ENCODE results near the gene PC. TPM values are rescaled to one million over a fixed set of nuclear protein-coding genes. Genes with fewer than 3 reads are reported as not detected.

The PC gene
- polyA plus RNA-seq, 1 donor (not counting 4 experiments of a cell fraction or from before 2014, with no cell fraction given) = 13.3 TPM

- no peak for TF ChIP-seq CTCF (optimal IDR thresholded peaks at IDR 0.05 in 1 of 3, IDR thresholded peaks at IDR 0.05 in 1 of 3, conservative IDR thresholded peaks at IDR 0.05 in 1 of 3; ENCODE audit: extremely low read depth in 1 of 3, insufficient read depth in 2 of 3, low read length in 3 of 3)
- no peak for TF ChIP-seq EZH2 (IDR thresholded peaks at IDR 0.05; ENCODE audit: low read length)
- no peaks in the 10 kb centered on the region for H4K20me1 ChIP-seq (ENCODE audit: control insufficient read depth, extremely low read depth, insufficient read depth, low read length)
- H3K9ac ChIP-seq (ENCODE audit: control insufficient read depth, extremely low read depth, insufficient read depth, low read length) = no peak overlapping the region
- no peak for DNase-seq (ENCODE audit: low read depth, low spot score)
- no peak overlapping the region for H3K4me2 ChIP-seq (ENCODE audit: control insufficient read depth, extremely low read depth, insufficient read depth, low read depth, low read length)
- no peaks in the 10 kb centered on the region for H3K9me3 ChIP-seq (ENCODE audit: control insufficient read depth, low read depth, low read length)
- H3K36me3 ChIP-seq (ENCODE audit: control insufficient read depth in 2 of 2, extremely low read depth in 1 of 2, insufficient read depth in 2 of 2, low read length in 2 of 2) = peaks cover 7 to 15% of the 10 kb centered on the region in 2 experiments
- no peak overlapping the region for H3K4me3 ChIP-seq (ENCODE audit: control insufficient read depth in 2 of 3, extremely low read depth in 1 of 3, insufficient read depth in 2 of 3, low read depth in 1 of 3, low read length in 3 of 3)
- no peak overlapping the region for H2AFZ ChIP-seq (ENCODE audit: control insufficient read depth, low read length)
- no peak overlapping the region for H3K27ac ChIP-seq (ENCODE audit: control insufficient read depth, insufficient read depth, low read length)
- dilution Hi-C loops (cut with MboI; ENCODE audit: extremely low pct_ligation_motif_present, low sequenced_read_pairs) = no loop called here
- H3K9me1 ChIP-seq (ENCODE audit: control insufficient read depth, extremely low read depth, insufficient read depth, low read length) = no peaks in the 10 kb centered on the region
- peaks cover 3% of the 10 kb centered on the region for H3K79me2 ChIP-seq (ENCODE audit: control insufficient read depth, insufficient read depth, low read length)
- H3K4me1 ChIP-seq (ENCODE audit: control insufficient read depth, extremely low read depth, insufficient read depth, low read length) = peaks cover 24% of the 10 kb centered on the region
- H3K27me3 ChIP-seq (ENCODE audit: control insufficient read depth, extremely low read depth, insufficient read depth, low read length) = no peaks in the 10 kb centered on the region
- no peak for FAIRE-seq
Measured at GRCh38 chr11:66886671-66887221, 71.4 kb downstream of the PC start.

- dilution Hi-C loops (cut with MboI; ENCODE audit: extremely low pct_ligation_motif_present, low sequenced_read_pairs) = no loop called here
- DNase-seq (ENCODE audit: low read depth, low spot score) (no peak), FAIRE-seq (no peak)
- H3K4me2 ChIP-seq (ENCODE audit: control insufficient read depth, extremely low read depth, insufficient read depth, low read depth, low read length) = no peak overlapping the region
- peaks cover 3% of the 10 kb centered on the region for H3K79me2 ChIP-seq (ENCODE audit: control insufficient read depth, insufficient read depth, low read length)
- H3K27me3 ChIP-seq (ENCODE audit: control insufficient read depth, extremely low read depth, insufficient read depth, low read length) = no peaks in the 10 kb centered on the region
- peaks cover 28% of the 10 kb centered on the region for H3K4me1 ChIP-seq (ENCODE audit: control insufficient read depth, extremely low read depth, insufficient read depth, low read length)
- peaks cover 4% of the 10 kb centered on the region for H3K9me1 ChIP-seq (ENCODE audit: control insufficient read depth, extremely low read depth, insufficient read depth, low read length)
- no peak overlapping the region for H2AFZ ChIP-seq (ENCODE audit: control insufficient read depth, low read length)
- no peak overlapping the region for H3K4me3 ChIP-seq (ENCODE audit: control insufficient read depth in 2 of 3, extremely low read depth in 1 of 3, insufficient read depth in 2 of 3, low read depth in 1 of 3, low read length in 3 of 3)
- H3K9ac ChIP-seq (ENCODE audit: control insufficient read depth, extremely low read depth, insufficient read depth, low read length) = no peak overlapping the region
- TF ChIP-seq CTCF (optimal IDR thresholded peaks at IDR 0.05 in 1 of 3, IDR thresholded peaks at IDR 0.05 in 1 of 3, conservative IDR thresholded peaks at IDR 0.05 in 1 of 3; ENCODE audit: extremely low read depth in 1 of 3, insufficient read depth in 2 of 3, low read length in 3 of 3) (no peak), EZH2 (IDR thresholded peaks at IDR 0.05; ENCODE audit: low read length) (no peak)
- peaks cover 7 to 15% of the 10 kb centered on the region in 2 experiments for H3K36me3 ChIP-seq (ENCODE audit: control insufficient read depth in 2 of 2, extremely low read depth in 1 of 2, insufficient read depth in 2 of 2, low read length in 2 of 2)
- no peak overlapping the region for H3K27ac ChIP-seq (ENCODE audit: control insufficient read depth, insufficient read depth, low read length)
- no peaks in the 10 kb centered on the region for H3K9me3 ChIP-seq (ENCODE audit: control insufficient read depth, low read depth, low read length)
- H4K20me1 ChIP-seq (ENCODE audit: control insufficient read depth, extremely low read depth, insufficient read depth, low read length) = peaks cover 4% of the 10 kb centered on the region
Measured at GRCh38 chr11:66885950-66886440, 72.2 kb downstream of the PC start.
